Measurements from ENCODE around the gene DEF6. TPM values are rescaled to one million over a fixed set of nuclear protein-coding genes. Genes with fewer than 3 reads are reported as not detected.

DEF6 gene
- total and polyA plus RNA-seq, 2 experiments from 2014 or later: 5.1 to 7.2 TPM

- TF ChIP-seq STAT1 (IDR thresholded peaks at IDR 0.05; ENCODE audit: unreplicated experiment) (no peak), REST (IDR thresholded peaks at IDR 0.05; ENCODE audit: unreplicated experiment) (no peak), CTCF (conservative IDR thresholded peaks at IDR 0.05; ENCODE audit: low read depth in 2 of 2) (no peak)
These were observed 62.2 kb downstream of the DEF6 start (continued) for GRCh38 chr6:35359744-35360348.

- peak overlapping the region; percentile 61 for H3K27ac ChIP-seq (ENCODE audit: low read depth)
- TF ChIP-seq CREB1 (CRISPR knock-in tag; IDR thresholded peaks at IDR 0.05; ENCODE audit: low read depth) (peak; percentile 73), ZNF462 (CRISPR knock-in tag; IDR thresholded peaks at IDR 0.05) (peak; percentile 68; the same call in 1 of the 2 replicates), NANOG (IDR thresholded peaks at IDR 0.05; ENCODE audit: borderline replicate concordance) (no peak)
- H3K27me3 ChIP-seq (ENCODE audit: insufficient read depth): no peaks in the 10 kb centered on the region
- peaks cover 1% of the 10 kb centered on the region for H3K27me3 Mint-ChIP-seq (ENCODE audit: insufficient read depth, low read depth, poor library complexity)
- H3K79me2 ChIP-seq (replicated peaks; ENCODE audit: insufficient read depth): 0 out of 2 replicates have a peak, but pooled peaks cover 3% of the 10 kb centered on the region
- H3K36me3 Mint-ChIP-seq (ENCODE audit: low read depth): peaks cover 10% of the 10 kb centered on the region
- H3K36me3 ChIP-seq (ENCODE audit: insufficient read depth): no peaks in the 10 kb centered on the region
- peaks cover 38% of the 10 kb centered on the region for H3K4me1 Mint-ChIP-seq
- no peaks in the 10 kb centered on the region for H3F3A ChIP-seq (replicated peaks; ENCODE audit: low read depth)
- H3K9me3 Mint-ChIP-seq: no peaks in the 10 kb centered on the region
- H3K27ac Mint-ChIP-seq: peak overlapping the region; percentile 93
- peak; percentile 79 for DNase-seq (ENCODE audit: low spot score)
- H4K20me1 ChIP-seq (replicated peaks; ENCODE audit: insufficient read depth): no peaks in the 10 kb centered on the region; the same call in 1 of the 2 replicates
- ATAC-seq: peak; percentile 93
- H3K4me3 ChIP-seq: no peak overlapping the region
- H3K4me1 ChIP-seq (ENCODE audit: insufficient read depth): peaks cover 26% of the 10 kb centered on the region
- H2AFZ ChIP-seq: no peak overlapping the region
- no peaks in the 10 kb centered on the region for H3K9me2 ChIP-seq (ENCODE audit: insufficient read depth)
- H3K4me2 ChIP-seq: peak overlapping the region; percentile 48; the same call in 1 of the 2 replicates
- H3K4me3 Mint-ChIP-seq: peak overlapping the region; percentile 16; the same call in 1 of the 3 replicates
These were observed 62.9 kb downstream of the DEF6 start for GRCh38 chr6:35360349-35361138.

Data from GM23338 (cell line).